Loucy (cell line): ENCODE results near the gene PI4KA.

ENCODE experiments used
- H2AFZ ChIP-seq: fragments of 200-600 bp; sonication (generic); 2 replicates; pipeline ENCODE4 v1.6.0; 2016; ENCODE audit warnings: antibody characterized with exemption, mild to moderate bottlenecking, low read length, moderate library complexity
- H3F3A ChIP-seq: fragments of 200-600 bp; 2 replicates; pipeline ENCODE4 v1.6.0; 2016; ENCODE audit warnings: antibody characterized with exemption, low read depth, mild to moderate bottlenecking
- H3K27me3 ChIP-seq: fragments of 200-600 bp; sonication (generic); 2 replicates; pipeline ENCODE4 v1.6.1; 2014; ENCODE audit warnings: low read length, mild to moderate bottlenecking; ENCODE audit not compliant: insufficient read depth, poor library complexity, severe bottlenecking
- H3K36me3 ChIP-seq: fragments of 200-600 bp; sonication (generic); 2 replicates; pipeline ENCODE4 v1.6.1; 2016; ENCODE audit warnings: low read length; ENCODE audit not compliant: insufficient read depth
- H3K4me1 ChIP-seq: fragments of 200-600 bp; sonication (generic); 2 replicates; pipeline ENCODE4 v1.5.1; 2014; ENCODE audit warnings: low read length, mild to moderate bottlenecking; ENCODE audit not compliant: insufficient read depth, poor library complexity, severe bottlenecking
- H3K4me2 ChIP-seq: fragments of 200-600 bp; sonication (generic); 2 replicates; pipeline ENCODE4 v1.6.0; 2014; ENCODE audit warnings: antibody characterized with exemption, low read length, low read depth, mild to moderate bottlenecking; ENCODE audit not compliant: poor library complexity, severe bottlenecking
- H3K4me3 ChIP-seq: fragments of 200-600 bp; sonication (generic); 2 replicates; pipeline ENCODE4 v1.5.1; 2014; ENCODE audit warnings: low read length, mild to moderate bottlenecking, mixed read lengths; ENCODE audit not compliant: poor library complexity, severe bottlenecking
- H3K79me2 ChIP-seq: fragments of 200-600 bp; sonication (generic); 2 replicates; pipeline ENCODE4 v1.6.1; 2014; ENCODE audit warnings: low read length; ENCODE audit not compliant: insufficient read depth
- H3K9ac ChIP-seq: fragments of 200-600 bp; sonication (generic); 2 replicates; pipeline ENCODE4 v1.6.0; 2014; ENCODE audit warnings: mild to moderate bottlenecking, low read depth, low read length, moderate library complexity; ENCODE audit not compliant: poor library complexity, severe bottlenecking
- H3K9me2 ChIP-seq: fragments of 200-600 bp; sonication (generic); replicated peaks from 2 replicates; pipeline ENCODE4 v1.6.1; 2016; ENCODE audit warnings: low read depth, low read length, mixed read lengths
- H3K9me3 ChIP-seq: fragments of 200-600 bp; sonication (generic); 2 replicates; pipeline ENCODE4 v1.6.1; 2014; ENCODE audit warnings: mild to moderate bottlenecking, antibody characterized with exemption, low read length, low read depth; ENCODE audit not compliant: insufficient read depth
- H4K20me1 ChIP-seq: fragments of 200-600 bp; sonication (generic); 2 replicates; pipeline ENCODE4 v1.6.0; 2014; ENCODE audit warnings: antibody characterized with exemption, low read length, mild to moderate bottlenecking; ENCODE audit not compliant: insufficient read depth, poor library complexity, severe bottlenecking
- CTCF ChIP-seq: fragments of 200-600 bp; sonication (generic); conservative IDR thresholded peaks from 2 replicates; pipeline ENCODE4 v1.5.1; 2014; ENCODE audit warnings: mild to moderate bottlenecking, antibody characterized with exemption, low read length
- EZH2phosphoT487 ChIP-seq: fragments of 200-600 bp; IDR thresholded peaks from 2 replicates; pipeline ENCODE4 v1.6.1; 2018; ENCODE audit warnings: antibody characterized with exemption, mild to moderate bottlenecking, moderate library complexity, borderline replicate concordance

Gene PI4KA

GRCh38 chr22:20868025-20868962 lies 9.7 kb upstream of the PI4KA start:
- Histone ChIP-seq H3F3A (no peaks in the 10 kb centered on the region), H3K9me2 (no peaks in the 10 kb centered on the region), H3K27me3 (no peaks in the 10 kb centered on the region), H3K9me3 (no peaks in the 10 kb centered on the region), H3K9ac (peak overlapping the region; percentile 38), H3K36me3 (no peaks in the 10 kb centered on the region), H2AFZ (no peak overlapping the region), H3K4me3 (peak overlapping the region; percentile 33), H4K20me1 (no peaks in the 10 kb centered on the region), H3K4me1 (peaks cover 16% of the 10 kb centered on the region), H3K79me2 (no peaks in the 10 kb centered on the region), H3K4me2 (peak overlapping the region; percentile 61)
- TF ChIP-seq CTCF: no peak
- TF ChIP-seq EZH2phosphoT487: no peak

GRCh38 chr22:20867179-20868024 lies 8.8 kb upstream of the PI4KA start:
- peak overlapping the region; percentile 61 for H3K4me2 ChIP-seq
- H3K36me3 ChIP-seq: no peaks in the 10 kb centered on the region
- no peaks in the 10 kb centered on the region for H3F3A ChIP-seq
- no peaks in the 10 kb centered on the region; the same call in 1 of the 2 replicates for H3K79me2 ChIP-seq
- H3K9me2 ChIP-seq: no peaks in the 10 kb centered on the region
- H3K4me1 ChIP-seq: peaks cover 16% of the 10 kb centered on the region
- H3K27me3 ChIP-seq: no peaks in the 10 kb centered on the region
- H3K9ac ChIP-seq: peak overlapping the region; percentile 38
- H2AFZ ChIP-seq: peak overlapping the region; percentile 66
- no peak for TF ChIP-seq EZH2phosphoT487
- TF ChIP-seq CTCF: no peak
- peak overlapping the region; percentile 33 for H3K4me3 ChIP-seq
- H3K9me3 ChIP-seq: no peaks in the 10 kb centered on the region
- no peaks in the 10 kb centered on the region for H4K20me1 ChIP-seq

- Histone ChIP-seq H3K9ac (peak overlapping the region; percentile 38), H3K9me3 (no peaks in the 10 kb centered on the region), H3K4me2 (peak overlapping the region; percentile 61), H3K9me2 (no peaks in the 10 kb centered on the region), H2AFZ (no peak overlapping the region), H4K20me1 (no peaks in the 10 kb centered on the region), H3K36me3 (no peaks in the 10 kb centered on the region), H3K79me2 (no peaks in the 10 kb centered on the region; the same call in 1 of the 2 replicates), H3K4me1 (peaks cover 16% of the 10 kb centered on the region), H3K27me3 (no peaks in the 10 kb centered on the region), H3F3A (no peaks in the 10 kb centered on the region), H3K4me3 (no peak overlapping the region)
- TF ChIP-seq CTCF (no peak), EZH2phosphoT487 (no peak)
These were observed 8.1 kb upstream of the PI4KA start for GRCh38 chr22:20866736-20867135.
